K562 (cell line): ENCODE data around the gene FMO5. TPM values are rescaled to one million over a fixed set of nuclear protein-coding genes. Genes with fewer than 3 reads are reported as not detected.
A peak's percentile ranks its signal among the peaks of the same experiment; 100 is the strongest.

ENCODE experiments used
- CCAR2 ChIP-seq: fragments of 200-400 bp; formaldehyde crosslinking; IDR thresholded peaks from 2 replicates; pipeline ENCODE4 v1.6.1; 2017; ENCODE audit warnings: mild to moderate bottlenecking, low read depth, low read length
- HDAC2 ChIP-seq: fragments of 450-650 bp; IDR thresholded peaks from 2 replicates; pipeline ENCODE4 v1.6.1; 2016; ENCODE audit warnings: mild to moderate bottlenecking
- ILF3 ChIP-seq: fragments of 450-650 bp; IDR thresholded peaks from 2 replicates; pipeline ENCODE4 v1.6.1; 2018; ENCODE audit warnings: antibody characterized with exemption, mild to moderate bottlenecking, moderate library complexity, borderline replicate concordance
- JUND ChIP-seq, 2 experiments: IDR thresholded peaks; 2 replicates in 1 of 2; 3 replicates in 1 of 2; pipeline ENCODE4 v1.6.1; 2011; ENCODE audit warnings: borderline replicate concordance in 2 of 2, low read depth in 2 of 2, low read length in 2 of 2, improper control_type of control experiment in 1 of 2, missing biosample characterization in 1 of 2, missing genetic modification characterization in 1 of 2, missing genetic modification reagents in 1 of 2
- PATZ1 ChIP-seq: fragments of 250-450 bp; sonication (Bioruptor Pico); IDR thresholded peaks from 2 replicates; pipeline ENCODE4 v1.5.0; 2020; ENCODE audit warnings: mild to moderate bottlenecking, borderline replicate concordance
- RBM22 ChIP-seq: fragments of 200-400 bp; formaldehyde crosslinking; IDR thresholded peaks from 2 replicates; pipeline ENCODE4 v1.6.1; 2018; ENCODE audit warnings: low read length, low read depth; ENCODE audit not compliant: poor library complexity, severe bottlenecking
- RBM39 ChIP-seq: fragments of 200-400 bp; formaldehyde crosslinking; optimal IDR thresholded peaks from 2 replicates; pipeline ENCODE3; 2018; ENCODE audit warnings: low read depth, low read length
- UBTF ChIP-seq, 2 experiments: IDR thresholded peaks; 2 replicates each; pipeline ENCODE4 v1.6.1; 2012; ENCODE audit warnings: improper control_type of control experiment in 2 of 2, low read depth in 2 of 2, low read length in 2 of 2, borderline replicate concordance in 1 of 2
- ZFPM2 ChIP-seq: fragments of 250-450 bp; sonication (Bioruptor Pico); IDR thresholded peaks from 2 replicates; pipeline ENCODE4 v1.5.1; 2022; ENCODE audit warnings: mild to moderate bottlenecking
- ZNF280A ChIP-seq: fragments of 450-650 bp; IDR thresholded peaks from 2 replicates; pipeline ENCODE4 v1.6.1; 2018; ENCODE audit warnings: mild to moderate bottlenecking, low read depth; ENCODE audit not compliant: partially characterized antibody
- ZNF316 ChIP-seq: fragments of 450-650 bp; IDR thresholded peaks from 2 replicates; pipeline ENCODE4 v1.6.1; 2016
- ZNF766 ChIP-seq: fragments of 200-800 bp; sonication (Bioruptor generic); conservative IDR thresholded peaks from 2 replicates; pipeline ENCODE4 v1.6.1; 2016; ENCODE audit warnings: missing genetic modification characterization, missing compliant biosample characterization
- polyA plus RNA-seq, 8 experiments: library from polyadenylated mRNA; depleted of rRNA in 4 of 8; stranded (reverse) in 5 of 8; unstranded in 3 of 8; fragments of >200 nt; fragmentation: Nextera tagmentation in 2 of 8; fragmentation: Illumina TruSeq in 1 of 8; extraction: Ambion mirVana in 2 of 8; extraction: Trizol in 1 of 8; gene quantifications; 2 replicates each; pipeline versions ENCODE4 v1.2.1 to v1.2.3, GENCODE V29; 2011 to 2014; ENCODE audit warnings: inconsistent platforms in 1 of 8, missing spikeins in 1 of 8
- total RNA-seq, 7 experiments: library from RNA; depleted of rRNA in 6 of 7; stranded (reverse); fragments of >200 nt in 6 of 7; fragmentation: Illumina TruSeq in 2 of 7; extraction: Trizol in 2 of 7; gene quantifications; 2 replicates each; pipeline versions ENCODE4 v1.2.1 to v1.2.3, GENCODE V29; 2011 to 2021; ENCODE audit warnings: low replicate concordance in 1 of 7
- TF ChIP-seq, protein P1 (sequence below): fragments of 450-650 bp; conservative IDR thresholded peaks from 2 replicates; pipeline ENCODE4 v1.6.1; 2016; ENCODE audit warnings: missing genetic modification characterization, low read depth, mild to moderate bottlenecking, control low read depth, missing compliant biosample characterization
- TF ChIP-seq, protein P2 (sequence below): fragments of 150-350 bp; IDR thresholded peaks from 2 replicates; pipeline ENCODE4 v1.6.1; 2014; ENCODE audit warnings: low read depth, mild to moderate bottlenecking, low read length, borderline replicate concordance

The FMO5 gene
- total and polyA plus RNA-seq, 9 of the 15 experiments (the other 6 are each of a cell fraction or from before 2014, with no cell fraction given) = 0.11 to 0.69 (median 0.19) TPM; not detected in 1

GRCh38 chr1:147246044-147246690, 21.0 kb upstream of the FMO5 start (continued):
- TF ChIP-seq UBTF (IDR thresholded peaks at IDR 0.05; ENCODE audit: borderline replicate concordance in 1 of 2, low read depth in 2 of 2, low read length in 2 of 2) (no peak), RBM22 (no peak), CCAR2 (no peak), HDAC2 (no peak; the same call in 1 of the 2 replicates), ZFPM2 (CRISPR knock-in tag) (no peak), ZNF280A (no peak), JUND (IDR thresholded peaks at IDR 0.05; ENCODE audit: borderline replicate concordance, low read depth, low read length) (no peak), JUND (tag; IDR thresholded peaks at IDR 0.05; ENCODE audit: borderline replicate concordance, low read depth, low read length) (0 out of 3 replicates have a peak, but pooled peaks have one; percentile 4), ILF3 (no peak), ZNF316 (0 out of 2 replicates have a peak, but pooled peaks have one; percentile 1), PATZ1 (CRISPR knock-in tag) (no peak), RBM39 (no peak), ZNF766 (no peak)
- TF ChIP-seq, protein P1, sequence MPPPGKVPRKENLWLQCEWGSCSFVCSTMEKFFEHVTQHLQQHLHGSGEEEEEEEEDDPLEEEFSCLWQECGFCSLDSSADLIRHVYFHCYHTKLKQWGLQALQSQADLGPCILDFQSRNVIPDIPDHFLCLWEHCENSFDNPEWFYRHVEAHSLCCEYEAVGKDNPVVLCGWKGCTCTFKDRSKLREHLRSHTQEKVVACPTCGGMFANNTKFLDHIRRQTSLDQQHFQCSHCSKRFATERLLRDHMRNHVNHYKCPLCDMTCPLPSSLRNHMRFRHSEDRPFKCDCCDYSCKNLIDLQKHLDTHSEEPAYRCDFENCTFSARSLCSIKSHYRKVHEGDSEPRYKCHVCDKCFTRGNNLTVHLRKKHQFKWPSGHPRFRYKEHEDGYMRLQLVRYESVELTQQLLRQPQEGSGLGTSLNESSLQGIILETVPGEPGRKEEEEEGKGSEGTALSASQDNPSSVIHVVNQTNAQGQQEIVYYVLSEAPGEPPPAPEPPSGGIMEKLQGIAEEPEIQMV = no peak
- TF ChIP-seq, protein P2, sequence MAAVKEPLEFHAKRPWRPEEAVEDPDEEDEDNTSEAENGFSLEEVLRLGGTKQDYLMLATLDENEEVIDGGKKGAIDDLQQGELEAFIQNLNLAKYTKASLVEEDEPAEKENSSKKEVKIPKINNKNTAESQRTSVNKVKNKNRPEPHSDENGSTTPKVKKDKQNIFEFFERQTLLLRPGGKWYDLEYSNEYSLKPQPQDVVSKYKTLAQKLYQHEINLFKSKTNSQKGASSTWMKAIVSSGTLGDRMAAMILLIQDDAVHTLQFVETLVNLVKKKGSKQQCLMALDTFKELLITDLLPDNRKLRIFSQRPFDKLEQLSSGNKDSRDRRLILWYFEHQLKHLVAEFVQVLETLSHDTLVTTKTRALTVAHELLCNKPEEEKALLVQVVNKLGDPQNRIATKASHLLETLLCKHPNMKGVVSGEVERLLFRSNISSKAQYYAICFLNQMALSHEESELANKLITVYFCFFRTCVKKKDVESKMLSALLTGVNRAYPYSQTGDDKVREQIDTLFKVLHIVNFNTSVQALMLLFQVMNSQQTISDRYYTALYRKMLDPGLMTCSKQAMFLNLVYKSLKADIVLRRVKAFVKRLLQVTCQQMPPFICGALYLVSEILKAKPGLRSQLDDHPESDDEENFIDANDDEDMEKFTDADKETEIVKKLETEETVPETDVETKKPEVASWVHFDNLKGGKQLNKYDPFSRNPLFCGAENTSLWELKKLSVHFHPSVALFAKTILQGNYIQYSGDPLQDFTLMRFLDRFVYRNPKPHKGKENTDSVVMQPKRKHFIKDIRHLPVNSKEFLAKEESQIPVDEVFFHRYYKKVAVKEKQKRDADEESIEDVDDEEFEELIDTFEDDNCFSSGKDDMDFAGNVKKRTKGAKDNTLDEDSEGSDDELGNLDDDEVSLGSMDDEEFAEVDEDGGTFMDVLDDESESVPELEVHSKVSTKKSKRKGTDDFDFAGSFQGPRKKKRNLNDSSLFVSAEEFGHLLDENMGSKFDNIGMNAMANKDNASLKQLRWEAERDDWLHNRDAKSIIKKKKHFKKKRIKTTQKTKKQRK = no peak
